Activated naive CD8-positive, alpha-beta T cell treated with anti-CD3 and anti-CD28 coated beads, Interleukin-2, amount 50 U/mL, for 24 hours (primary cell): Measurements from ENCODE around the gene SLC4A5.

Source experiments
- ATAC-seq: fragments of 150-1000 bp; cut with Tn5 transposase; one replicate; pipeline ENCODE4 v1.10.0; 2021
- DNase-seq: peaks from one replicate; pipeline ENCODE4 v3.0.0; 2021
- H3K27ac Mint-ChIP-seq: one replicate; pipeline ENCODE4 v1.8.0; 2021; ENCODE audit warnings: mild to moderate bottlenecking, mixed read lengths
- H3K27me3 Mint-ChIP-seq: one replicate; pipeline ENCODE4 v1.8.0; 2021; ENCODE audit warnings: mixed read lengths
- H3K36me3 Mint-ChIP-seq: one replicate; pipeline ENCODE4 v1.8.0; 2021; ENCODE audit warnings: low read depth, mixed read lengths
- H3K4me1 Mint-ChIP-seq: one replicate; pipeline ENCODE4 v1.8.0; 2021; ENCODE audit warnings: mixed read lengths
- H3K4me3 Mint-ChIP-seq: one replicate; pipeline ENCODE4 v1.8.0; 2021; ENCODE audit warnings: mild to moderate bottlenecking, moderate library complexity, mixed read lengths
- H3K9me3 Mint-ChIP-seq: one replicate; pipeline ENCODE4 v1.8.0; 2021; ENCODE audit warnings: mixed read lengths

Gene SLC4A5

DNA sequence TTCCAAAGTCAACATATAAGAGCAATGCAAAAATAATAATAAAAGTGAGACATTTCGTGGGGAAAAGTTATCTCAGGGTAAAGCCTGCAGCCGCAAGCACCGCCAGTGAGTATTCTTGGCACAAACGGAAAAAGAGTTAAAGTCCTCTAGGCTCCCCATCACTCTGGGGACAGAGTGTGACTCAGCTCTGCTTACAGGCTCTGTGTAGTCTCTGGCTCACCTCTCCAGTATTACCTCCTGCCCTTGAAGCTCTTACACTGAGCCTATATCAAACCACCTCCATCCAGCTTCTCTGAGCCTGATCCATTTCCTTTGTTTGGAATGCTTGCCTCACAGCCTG is 89.3 kb downstream of the SLC4A5 start:
- ATAC-seq (peak; percentile 38), DNase-seq (no peak)
- no peaks in the 10 kb centered on the region for H3K9me3 Mint-ChIP-seq
- H3K27ac Mint-ChIP-seq = no peak overlapping the region
- H3K4me3 Mint-ChIP-seq = no peak overlapping the region
- H3K36me3 Mint-ChIP-seq = peaks cover 6% of the 10 kb centered on the region
- no peaks in the 10 kb centered on the region for H3K27me3 Mint-ChIP-seq
- H3K4me1 Mint-ChIP-seq = no peaks in the 10 kb centered on the region

GRCh38 chr2:74253306-74253970 is 89.8 kb downstream of the SLC4A5 start:
- DNase-seq (no peak), ATAC-seq (no peak)
- no peak overlapping the region for H3K4me3 Mint-ChIP-seq
- peaks cover 6% of the 10 kb centered on the region for H3K36me3 Mint-ChIP-seq
- H3K27me3 Mint-ChIP-seq = no peaks in the 10 kb centered on the region
- no peak overlapping the region for H3K27ac Mint-ChIP-seq
- H3K9me3 Mint-ChIP-seq = no peaks in the 10 kb centered on the region
- H3K4me1 Mint-ChIP-seq = no peaks in the 10 kb centered on the region

DNA sequence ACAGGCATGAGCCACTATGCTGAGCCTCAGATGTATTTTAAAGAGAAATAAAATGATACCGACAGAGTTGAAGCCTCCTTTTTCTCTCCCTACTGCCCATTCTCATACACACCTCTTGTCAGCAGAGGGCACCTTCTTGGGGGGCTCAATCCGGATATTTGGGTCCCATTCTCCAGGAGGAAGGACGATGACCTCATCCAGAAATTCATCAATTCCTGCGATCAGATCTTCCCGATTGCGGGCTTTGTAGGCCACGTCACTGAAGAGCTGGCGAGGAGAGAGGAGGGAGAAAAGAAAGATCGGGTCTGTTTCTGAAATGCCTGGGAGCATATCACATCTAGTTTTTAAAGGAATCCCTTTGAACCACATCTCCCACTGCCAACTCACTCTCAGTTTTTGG is 90.4 kb downstream of the SLC4A5 start:
- peaks cover 6% of the 10 kb centered on the region for H3K36me3 Mint-ChIP-seq
- H3K4me3 Mint-ChIP-seq = no peak overlapping the region
- H3K27ac Mint-ChIP-seq = no peak overlapping the region
- H3K9me3 Mint-ChIP-seq = no peaks in the 10 kb centered on the region
- DNase-seq = no peak
- ATAC-seq = no peak
- no peaks in the 10 kb centered on the region for H3K4me1 Mint-ChIP-seq
- no peaks in the 10 kb centered on the region for H3K27me3 Mint-ChIP-seq

- Mint-ChIP-seq H3K36me3 (peaks cover 6% of the 10 kb centered on the region), H3K4me3 (no peak overlapping the region), H3K4me1 (no peaks in the 10 kb centered on the region), H3K27ac (no peak overlapping the region), H3K9me3 (no peaks in the 10 kb centered on the region), H3K27me3 (no peaks in the 10 kb centered on the region)
- no peak for DNase-seq
- ATAC-seq = no peak
Measured at GRCh38 chr2:74252036-74252435, 91.2 kb downstream of the SLC4A5 start.

- peak; percentile 44 for ATAC-seq
- no peaks in the 10 kb centered on the region for H3K4me1 Mint-ChIP-seq
- H3K36me3 Mint-ChIP-seq = peaks cover 3% of the 10 kb centered on the region
- DNase-seq = peak; percentile 60
- no peaks in the 10 kb centered on the region for H3K9me3 Mint-ChIP-seq
- H3K27ac Mint-ChIP-seq = no peak overlapping the region
- H3K4me3 Mint-ChIP-seq = no peak overlapping the region
- H3K27me3 Mint-ChIP-seq = no peaks in the 10 kb centered on the region
Measured at GRCh38 chr2:74250189-74250631, 93.0 kb downstream of the SLC4A5 start.

- no peak for DNase-seq
- Mint-ChIP-seq H3K4me1 (no peaks in the 10 kb centered on the region), H3K36me3 (peaks cover 3% of the 10 kb centered on the region), H3K9me3 (no peaks in the 10 kb centered on the region), H3K27ac (no peak overlapping the region), H3K27me3 (no peaks in the 10 kb centered on the region), H3K4me3 (no peak overlapping the region)
- no peak for ATAC-seq
Measured at GRCh38 chr2:74249406-74250122, 93.7 kb downstream of the SLC4A5 start.

GRCh38 chr2:74246496-74247195 is 96.6 kb downstream of the SLC4A5 start:
- H3K4me1 Mint-ChIP-seq = no peaks in the 10 kb centered on the region
- no peak for DNase-seq
- H3K4me3 Mint-ChIP-seq = no peak overlapping the region
- H3K27me3 Mint-ChIP-seq = no peaks in the 10 kb centered on the region
- H3K9me3 Mint-ChIP-seq = no peaks in the 10 kb centered on the region
- peaks cover 3% of the 10 kb centered on the region for H3K36me3 Mint-ChIP-seq
- no peak for ATAC-seq
- H3K27ac Mint-ChIP-seq = no peak overlapping the region

DNA sequence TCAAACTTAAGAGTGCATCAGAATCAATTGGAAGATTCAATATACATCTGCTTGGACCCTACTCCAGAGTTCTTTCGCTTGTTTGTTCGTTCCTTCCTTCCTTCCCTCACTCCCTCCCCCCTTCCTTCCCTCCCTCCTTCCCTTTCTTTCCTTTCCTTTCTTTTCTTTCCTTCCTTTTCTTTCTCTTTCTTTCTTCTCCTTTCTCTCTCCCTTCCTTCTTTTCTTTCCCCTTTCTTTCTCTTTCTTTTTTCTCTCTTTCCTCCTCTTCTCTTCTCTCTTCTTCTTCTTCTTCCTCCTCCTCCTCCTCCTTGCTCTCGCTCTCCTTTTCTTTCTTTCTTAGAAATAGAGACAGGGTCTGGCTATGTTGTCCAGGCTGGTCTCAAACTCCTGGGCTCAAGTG is 98.9 kb downstream of the SLC4A5 start:
- H3K4me3 Mint-ChIP-seq = no peak overlapping the region
- ATAC-seq = no peak
- DNase-seq = no peak
- no peaks in the 10 kb centered on the region for H3K27me3 Mint-ChIP-seq
- no peak overlapping the region for H3K27ac Mint-ChIP-seq
- peaks cover 1% of the 10 kb centered on the region for H3K36me3 Mint-ChIP-seq
- H3K4me1 Mint-ChIP-seq = no peaks in the 10 kb centered on the region
- no peaks in the 10 kb centered on the region for H3K9me3 Mint-ChIP-seq

- no peaks in the 10 kb centered on the region for H3K27me3 Mint-ChIP-seq
Measured at GRCh38 chr2:74242354-74243071, 100.7 kb downstream of the SLC4A5 start.

GRCh38 chr2:74239346-74239745 is 103.9 kb downstream of the SLC4A5 start:
- ATAC-seq = no peak
- peaks cover 2% of the 10 kb centered on the region for H3K4me1 Mint-ChIP-seq
- H3K27me3 Mint-ChIP-seq = no peaks in the 10 kb centered on the region
- no peak for DNase-seq
- H3K9me3 Mint-ChIP-seq = no peaks in the 10 kb centered on the region
- no peak overlapping the region for H3K4me3 Mint-ChIP-seq
- H3K27ac Mint-ChIP-seq = no peak overlapping the region
- no peaks in the 10 kb centered on the region for H3K36me3 Mint-ChIP-seq

More at GRCh38 chr2:74242354-74243071, 100.7 kb downstream of the SLC4A5 start:
- DNase-seq (no peak), ATAC-seq (no peak)
- Mint-ChIP-seq H3K4me1 (no peaks in the 10 kb centered on the region), H3K36me3 (no peaks in the 10 kb centered on the region), H3K4me3 (no peak overlapping the region), H3K27ac (peak overlapping the region; percentile 49), H3K9me3 (no peaks in the 10 kb centered on the region)

- H3K4me3 Mint-ChIP-seq = no peak overlapping the region
- ATAC-seq = no peak
- H3K9me3 Mint-ChIP-seq = no peaks in the 10 kb centered on the region
Measured at GRCh38 chr2:74238879-74239278, 104.3 kb downstream of the SLC4A5 start.

DNA sequence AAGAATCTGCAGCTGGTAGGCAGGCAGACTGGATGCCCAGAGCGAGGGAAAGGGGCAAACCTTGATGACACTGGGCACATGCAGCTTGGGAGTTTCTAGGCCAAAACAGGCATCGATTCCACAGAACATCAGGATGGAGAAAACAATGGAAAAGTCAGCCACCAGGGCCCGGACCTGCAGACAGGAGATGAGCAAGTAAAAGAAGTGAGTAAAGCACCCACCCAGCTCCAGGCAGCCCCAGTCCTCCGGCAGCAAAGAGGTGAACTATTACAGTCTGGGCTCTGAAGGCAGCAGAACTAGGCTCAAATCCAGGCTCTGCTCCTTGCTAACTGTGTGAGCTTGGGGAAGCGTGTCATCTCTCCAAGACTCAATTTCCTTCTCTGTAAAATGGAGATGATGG is 108.2 kb downstream of the SLC4A5 start:
- H3K27ac Mint-ChIP-seq = no peak overlapping the region
- H3K36me3 Mint-ChIP-seq = no peaks in the 10 kb centered on the region
- H3K9me3 Mint-ChIP-seq = no peaks in the 10 kb centered on the region
- no peak overlapping the region for H3K4me3 Mint-ChIP-seq
- DNase-seq = no peak
- no peaks in the 10 kb centered on the region for H3K27me3 Mint-ChIP-seq
- no peak for ATAC-seq
- peaks cover 2% of the 10 kb centered on the region for H3K4me1 Mint-ChIP-seq

More at GRCh38 chr2:74238879-74239278, 104.3 kb downstream of the SLC4A5 start:
- DNase-seq = no peak
- H3K36me3 Mint-ChIP-seq = no peaks in the 10 kb centered on the region
- no peak overlapping the region for H3K27ac Mint-ChIP-seq
- no peaks in the 10 kb centered on the region for H3K27me3 Mint-ChIP-seq
- H3K4me1 Mint-ChIP-seq = peaks cover 2% of the 10 kb centered on the region

DNA sequence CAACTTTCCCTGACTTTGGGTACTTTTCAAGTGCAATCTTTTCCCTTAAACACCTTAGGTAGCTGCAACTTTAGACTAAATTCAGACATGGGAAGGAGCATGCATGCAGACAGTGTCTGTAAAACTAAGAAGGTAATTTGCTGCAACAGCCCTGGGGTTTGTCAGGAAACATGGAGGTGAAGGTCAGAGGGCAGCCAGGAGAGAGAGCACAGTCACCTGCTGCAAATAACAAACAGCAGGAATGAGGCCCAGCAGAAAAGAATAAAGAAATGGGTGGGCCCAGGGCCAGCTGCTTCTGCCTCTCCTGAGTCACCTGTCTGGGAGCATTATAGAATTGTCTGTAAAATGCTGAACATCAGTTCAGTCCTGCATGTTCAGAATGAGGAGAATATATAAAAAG is 109.6 kb downstream of the SLC4A5 start:
- Mint-ChIP-seq H3K27me3 (no peaks in the 10 kb centered on the region), H3K9me3 (no peaks in the 10 kb centered on the region), H3K4me1 (peaks cover 2% of the 10 kb centered on the region), H3K27ac (no peak overlapping the region), H3K36me3 (no peaks in the 10 kb centered on the region), H3K4me3 (no peak overlapping the region)
- DNase-seq (no peak), ATAC-seq (no peak)

- no peak overlapping the region for H3K4me3 Mint-ChIP-seq
- no peak overlapping the region for H3K27ac Mint-ChIP-seq
- H3K4me1 Mint-ChIP-seq = peaks cover 2% of the 10 kb centered on the region
- H3K27me3 Mint-ChIP-seq = no peaks in the 10 kb centered on the region
- DNase-seq = no peak
- H3K9me3 Mint-ChIP-seq = no peaks in the 10 kb centered on the region
- ATAC-seq = no peak
- no peaks in the 10 kb centered on the region for H3K36me3 Mint-ChIP-seq
Measured at GRCh38 chr2:74232426-74232825, 110.8 kb downstream of the SLC4A5 start.
